Breast epithelium (tissue), 4 donors: ENCODE data around the gene SLCO2B1. TPM values are rescaled to one million over a fixed set of nuclear protein-coding genes. Genes with fewer than 3 reads are reported as not detected.

ENCODE experiments used
- DNase-seq, 2 donors: peaks; one replicate each; pipeline ENCODE4 v3.0.0-alpha.2; 2019; ENCODE audit warnings: low spot score in 2 of 2
- H3K27ac ChIP-seq, 2 donors: fragments of 200-600 bp; sonication (generic) in 1 of 2; one replicate each; pipeline ENCODE4 v1.5.1; 2016 to 2019; ENCODE audit warnings: mild to moderate bottlenecking in 1 of 2
- H3K27me3 ChIP-seq, 2 donors: fragments of 200-600 bp; sonication (generic) in 1 of 2; one replicate each; pipeline versions ENCODE4 v1.5.1 to v1.6.0; 2017 to 2019; ENCODE audit warnings: control low read depth in 1 of 2, mild to moderate bottlenecking in 1 of 2
- H3K36me3 ChIP-seq: fragments of 200-600 bp; one replicate; pipeline ENCODE4 v1.5.1; 2019
- H3K4me1 ChIP-seq, 2 donors: fragments of 200-600 bp; sonication (generic); one replicate each; pipeline ENCODE4 v1.5.1; 2016 to 2019; ENCODE audit warnings: control low read depth in 1 of 2
- H3K4me3 ChIP-seq, 3 donors: fragments of 200-600 bp; sonication (generic); 1 replicate in 2 of 3; 2 replicates in 1 of 3; pipeline ENCODE4 v1.5.1; 2016 to 2019; ENCODE audit warnings: mild to moderate bottlenecking in 3 of 3, moderate library complexity in 2 of 3
- H3K9me3 ChIP-seq, 2 donors: fragments of 200-600 bp; sonication (generic) in 1 of 2; one replicate each; pipeline ENCODE4 v1.5.1; 2016 to 2019; ENCODE audit warnings: control low read depth in 1 of 2
- POLR2A ChIP-seq: fragments of 450-650 bp; IDR thresholded peaks from one replicate; pipeline ENCODE4 v1.6.1; 2016; ENCODE audit warnings: antibody characterized with exemption, mild to moderate bottlenecking, moderate library complexity
- POLR2AphosphoS5 ChIP-seq, 3 donors: sonication (generic); formaldehyde crosslinking; IDR thresholded peaks; one replicate each; pipeline ENCODE4 v1.6.1; 2017; ENCODE audit warnings: antibody characterized with exemption in 3 of 3
- intact Hi-C: fragments of 100-400 bp; cut with DNase I; formaldehyde crosslinking; loops from one replicate; pipeline ENCODE4 v1.15.1; 2023; ENCODE audit warnings: low total_unique reads
- total RNA-seq, 3 donors: library from RNA; depleted of rRNA; stranded (reverse); fragments of >200 nt; gene quantifications; one replicate each; pipeline ENCODE4 v1.1.0, GENCODE V29; 2016
- TF ChIP-seq, protein P1 (sequence below), 3 donors: fragments of 450-650 bp; IDR thresholded peaks; one replicate each; pipeline ENCODE4 v1.5.1; 2016 to 2017; ENCODE audit warnings: antibody characterized with exemption in 3 of 3, mild to moderate bottlenecking in 3 of 3, moderate library complexity in 3 of 3

SLCO2B1 gene
- total RNA-seq, 3 donors from 2014 or later = 23.9 to 86.9 (median 32.3) TPM

DNA sequence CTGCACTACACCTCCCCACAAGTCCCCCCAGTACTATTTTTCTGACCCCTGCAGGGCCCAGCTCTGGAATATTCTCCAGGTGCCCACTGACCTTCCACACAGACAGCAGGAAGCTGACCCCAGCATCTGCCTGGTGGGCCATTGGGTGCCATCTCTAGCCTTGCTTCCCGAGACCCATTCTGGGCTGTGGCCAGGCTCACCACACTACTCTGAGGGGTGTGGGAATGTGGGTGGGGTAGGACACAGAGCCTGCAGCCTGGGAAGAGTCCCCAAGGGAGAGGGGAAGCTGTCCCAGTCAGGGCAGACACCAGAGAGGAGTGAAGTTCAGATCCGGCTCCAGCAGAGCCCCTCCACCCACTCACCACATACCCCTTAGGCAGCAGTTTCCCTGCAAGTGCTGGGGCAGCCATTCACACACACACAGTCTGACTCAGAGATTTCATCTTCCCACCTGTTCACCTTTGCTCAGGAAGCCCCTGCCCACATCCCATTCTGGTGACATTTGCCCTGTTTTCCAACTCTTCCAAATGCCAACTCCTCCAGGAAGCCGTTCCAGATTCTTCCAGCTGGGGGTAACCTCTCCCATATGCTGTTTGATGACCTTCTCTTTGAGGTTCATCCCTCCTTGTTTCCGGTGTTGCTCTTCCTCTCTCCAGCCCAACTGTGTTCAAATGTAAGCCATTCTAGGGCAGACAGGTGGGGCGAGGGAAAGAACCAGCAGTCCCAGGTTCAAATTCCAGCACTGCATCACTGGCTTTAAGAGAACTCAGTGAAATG lies 1.9 kb downstream of the SLCO2B1 start:
- no peaks in the 10 kb centered on the region for H3K4me1 ChIP-seq

DNA sequence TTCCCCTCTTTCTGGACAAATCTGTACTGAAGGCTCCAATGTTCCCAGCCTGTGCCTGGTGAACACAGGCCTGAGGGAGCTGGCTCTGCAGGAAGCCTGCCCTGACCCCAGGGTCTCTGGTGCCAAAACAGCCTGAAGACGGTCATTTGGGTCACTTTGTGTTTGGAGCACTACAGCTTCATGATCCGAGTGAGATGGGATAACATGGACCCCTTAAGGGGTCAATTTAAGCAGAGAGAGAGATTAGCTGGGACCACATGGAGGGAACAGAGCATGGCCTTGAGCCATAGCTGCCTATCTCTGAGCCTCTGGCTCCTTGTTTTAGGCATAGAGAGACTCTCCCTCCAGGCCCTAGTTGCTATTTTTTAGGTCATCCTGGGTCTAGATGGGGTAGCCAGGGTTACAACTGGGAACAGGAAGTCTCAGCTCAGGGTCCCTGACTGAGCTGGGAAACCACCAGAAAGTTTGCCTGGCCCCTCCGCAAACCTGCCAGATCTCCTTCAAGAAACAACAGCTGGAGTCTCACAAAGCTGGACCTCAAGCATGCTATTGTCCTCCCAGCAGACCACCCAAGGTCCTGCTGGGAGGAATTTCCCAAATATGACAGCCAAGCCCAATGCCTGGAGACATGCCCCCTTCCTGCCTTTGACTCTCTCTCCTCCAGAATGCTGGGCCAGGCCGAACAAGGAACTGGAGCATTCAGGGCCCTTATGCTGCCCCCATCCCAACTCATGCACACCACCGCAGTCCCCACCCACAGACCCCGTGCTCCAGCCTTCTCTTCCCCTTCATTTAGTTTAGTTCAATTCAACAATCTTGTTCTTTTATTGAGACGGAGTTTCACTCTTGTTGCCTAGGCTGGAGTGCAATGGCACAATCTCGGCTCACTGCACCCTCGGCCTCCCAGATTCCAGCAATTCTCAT lies 4.0 kb downstream of the SLCO2B1 start:
- intact Hi-C loops = no loop called here
- Histone ChIP-seq H3K9me3 (no peaks in the 10 kb centered on the region), H3K4me1 (no peaks in the 10 kb centered on the region), H3K27me3 (no peaks in the 10 kb centered on the region), H3K4me3 (peak overlapping the region in 2 of 3 donors; percentile 9 to 22), H3K27ac (peak overlapping the region in 1 of 2 donors; percentile 21), H3K36me3 (no peaks in the 10 kb centered on the region)
- no peak for DNase-seq
- TF ChIP-seq POLR2AphosphoS5 (IDR thresholded peaks at IDR 0.05) (no peak), POLR2A (no peak)
- TF ChIP-seq, protein P1, sequence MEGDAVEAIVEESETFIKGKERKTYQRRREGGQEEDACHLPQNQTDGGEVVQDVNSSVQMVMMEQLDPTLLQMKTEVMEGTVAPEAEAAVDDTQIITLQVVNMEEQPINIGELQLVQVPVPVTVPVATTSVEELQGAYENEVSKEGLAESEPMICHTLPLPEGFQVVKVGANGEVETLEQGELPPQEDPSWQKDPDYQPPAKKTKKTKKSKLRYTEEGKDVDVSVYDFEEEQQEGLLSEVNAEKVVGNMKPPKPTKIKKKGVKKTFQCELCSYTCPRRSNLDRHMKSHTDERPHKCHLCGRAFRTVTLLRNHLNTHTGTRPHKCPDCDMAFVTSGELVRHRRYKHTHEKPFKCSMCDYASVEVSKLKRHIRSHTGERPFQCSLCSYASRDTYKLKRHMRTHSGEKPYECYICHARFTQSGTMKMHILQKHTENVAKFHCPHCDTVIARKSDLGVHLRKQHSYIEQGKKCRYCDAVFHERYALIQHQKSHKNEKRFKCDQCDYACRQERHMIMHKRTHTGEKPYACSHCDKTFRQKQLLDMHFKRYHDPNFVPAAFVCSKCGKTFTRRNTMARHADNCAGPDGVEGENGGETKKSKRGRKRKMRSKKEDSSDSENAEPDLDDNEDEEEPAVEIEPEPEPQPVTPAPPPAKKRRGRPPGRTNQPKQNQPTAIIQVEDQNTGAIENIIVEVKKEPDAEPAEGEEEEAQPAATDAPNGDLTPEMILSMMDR (IDR thresholded peaks at IDR 0.05) = no peak

More for the DNA sequence above, 1.9 kb downstream of the SLCO2B1 start:
- no peaks in the 10 kb centered on the region for H3K27me3 ChIP-seq
- DNase-seq = no peak
- intact Hi-C loops = no loop called here
- peak overlapping the region; percentile 13 to 48 (median 28) for H3K4me3 ChIP-seq
- H3K36me3 ChIP-seq = no peaks in the 10 kb centered on the region
- no peaks in the 10 kb centered on the region for H3K9me3 ChIP-seq
- TF ChIP-seq, protein P1 (IDR thresholded peaks at IDR 0.05) = no peak
- TF ChIP-seq POLR2AphosphoS5 (IDR thresholded peaks at IDR 0.05) (no peak), POLR2A (no peak)
- H3K27ac ChIP-seq = peak overlapping the region in 1 of 2 donors; percentile 14

DNA sequence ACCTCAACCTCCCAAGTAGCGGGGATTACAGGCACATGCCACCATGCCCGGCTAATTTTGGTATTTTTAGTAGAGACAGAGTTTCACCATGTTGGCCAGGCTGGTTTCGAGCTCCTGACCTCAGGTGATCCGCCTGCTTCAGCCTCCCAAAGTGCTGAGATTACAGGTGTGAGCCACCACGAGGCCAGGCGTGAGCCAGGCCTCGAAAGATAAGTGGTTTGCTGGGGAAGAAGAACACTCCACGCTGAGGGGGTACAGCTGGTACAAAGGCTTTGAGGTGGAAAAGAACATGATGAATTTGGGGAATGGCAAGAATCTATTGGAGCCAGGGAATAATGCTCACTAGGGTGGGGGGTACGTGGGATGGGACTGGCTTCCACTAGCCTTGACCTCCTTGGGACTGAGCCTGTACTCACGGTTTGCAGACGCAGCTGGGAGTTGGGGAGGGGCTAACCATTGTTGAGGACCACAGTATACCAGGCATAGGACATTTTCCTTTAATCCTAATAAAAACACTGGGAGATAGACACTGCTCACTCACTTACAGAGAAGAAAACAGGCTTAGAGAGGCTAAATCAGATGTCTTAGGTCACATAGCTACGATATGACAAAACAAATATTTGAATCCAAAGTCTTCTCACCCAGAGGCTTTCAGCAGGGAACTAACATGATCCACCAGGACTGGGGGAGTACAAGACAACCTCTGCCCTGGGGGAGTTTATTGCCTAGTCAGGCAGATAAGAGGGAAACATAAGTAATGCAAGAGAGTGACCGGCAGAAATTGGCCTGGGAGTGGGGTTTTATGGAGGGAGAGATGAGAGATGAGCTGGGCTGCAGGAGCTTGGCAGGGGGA lies 4.9 kb downstream of the SLCO2B1 start:
- TF ChIP-seq POLR2A = no peak
- no peak overlapping the region for H3K27ac ChIP-seq
- intact Hi-C loops = no loop called here
- DNase-seq = no peak
- H3K9me3 ChIP-seq = no peaks in the 10 kb centered on the region
- no peak overlapping the region for H3K4me3 ChIP-seq
- H3K27me3 ChIP-seq = no peaks in the 10 kb centered on the region
- H3K4me1 ChIP-seq = no peaks in the 10 kb centered on the region
- H3K36me3 ChIP-seq = no peaks in the 10 kb centered on the region

DNA sequence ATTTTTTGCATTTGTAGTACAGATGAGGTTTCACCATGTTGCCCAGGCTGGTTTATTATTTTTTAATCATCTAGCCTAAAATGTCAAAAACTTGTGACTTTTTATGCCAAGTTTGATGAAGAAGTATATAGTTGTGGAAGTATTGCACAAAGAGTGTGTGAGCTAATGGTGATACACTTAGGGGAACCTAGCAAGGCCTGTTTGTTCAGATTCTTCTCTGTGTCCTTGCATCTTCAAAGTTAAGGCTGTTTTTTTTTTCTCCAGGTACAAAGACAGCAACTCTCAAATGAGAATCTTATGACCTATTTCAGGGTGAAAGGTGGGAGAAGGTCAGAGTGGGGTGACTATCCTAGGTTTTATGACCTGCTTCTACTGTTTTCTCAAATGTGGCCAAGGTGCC lies 7.3 kb downstream of the SLCO2B1 start:
- Histone ChIP-seq H3K36me3 (no peaks in the 10 kb centered on the region), H3K9me3 (no peaks in the 10 kb centered on the region), H3K27me3 (no peaks in the 10 kb centered on the region), H3K27ac (no peak overlapping the region), H3K4me3 (no peak overlapping the region), H3K4me1 (no peaks in the 10 kb centered on the region)
- TF ChIP-seq POLR2A (no peak), POLR2AphosphoS5 (IDR thresholded peaks at IDR 0.05) (no peak)
- TF ChIP-seq, protein P1 (IDR thresholded peaks at IDR 0.05) = no peak
- intact Hi-C loops = no loop called here
- DNase-seq = no peak

DNA sequence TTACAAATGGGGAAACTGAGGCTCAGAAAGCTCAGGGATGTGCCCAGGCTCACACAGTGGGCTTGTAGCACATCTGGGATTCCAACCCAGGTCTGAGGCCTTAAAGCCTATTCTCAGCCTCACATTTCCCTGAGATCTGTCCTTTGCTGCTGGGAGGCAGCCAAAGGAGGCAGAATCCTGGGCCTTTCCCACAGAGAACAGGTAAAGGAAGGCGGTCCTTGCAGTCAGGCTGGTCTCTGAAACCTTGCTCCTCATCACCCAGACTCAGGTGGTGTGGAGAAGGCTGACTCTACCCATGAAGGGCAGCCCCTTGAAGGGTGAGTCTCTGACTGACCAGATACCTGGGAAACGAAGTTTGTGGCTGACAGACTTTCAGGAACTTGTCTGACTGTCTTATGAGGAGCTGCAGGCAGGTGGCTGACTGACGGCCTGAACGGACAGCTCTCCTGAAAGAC lies 7.8 kb downstream of the SLCO2B1 start:
- DNase-seq = no peak
- H3K9me3 ChIP-seq = no peaks in the 10 kb centered on the region
- no peaks in the 10 kb centered on the region for H3K27me3 ChIP-seq
- no peak overlapping the region for H3K27ac ChIP-seq
- H3K4me1 ChIP-seq = no peaks in the 10 kb centered on the region
- TF ChIP-seq, protein P1 (IDR thresholded peaks at IDR 0.05) = no peak
- TF ChIP-seq POLR2AphosphoS5 (IDR thresholded peaks at IDR 0.05) (no peak), POLR2A (no peak)
- no peaks in the 10 kb centered on the region for H3K36me3 ChIP-seq
- H3K4me3 ChIP-seq = no peak overlapping the region
- intact Hi-C loops = no loop called here
